HEK293T (cell line): ENCODE data around the gene CYP11A1.

Experiments
- CTCF ChIA-PET: fragments of 350-600 bp; formaldehyde crosslinking; extraction: SDS; loops from one replicate; lab custom pipeline; 2021; ENCODE audit warnings: antibody characterized with exemption, inconsistent platforms; lab: Yijun Ruan, JAX
- POLR2A ChIA-PET: fragments of 350-600 bp; formaldehyde crosslinking; extraction: SDS; loops from one replicate; lab custom pipeline; 2020; ENCODE audit warnings: antibody characterized with exemption, inconsistent platforms; lab: Yijun Ruan, JAX
- DNase-seq: peaks from one replicate; pipeline ENCODE4 v3.0.0; 2012; ENCODE audit warnings: mixed read lengths; ENCODE audit errors: extremely low spot score
- ARNT ChIP-seq: fragments of 450-650 bp; IDR thresholded peaks from 2 replicates; pipeline ENCODE4 v1.6.1; 2017; ENCODE audit warnings: mild to moderate bottlenecking
- BHLHE40 ChIP-seq: fragments of 450-650 bp; IDR thresholded peaks from 2 replicates; pipeline ENCODE4 v1.6.1; 2016; ENCODE audit warnings: mild to moderate bottlenecking, moderate library complexity, borderline replicate concordance
- CTBP1 ChIP-seq: fragments of 450-650 bp; IDR thresholded peaks from 2 replicates; pipeline ENCODE4 v1.6.1; 2016; ENCODE audit warnings: borderline replicate concordance
- ELF4 ChIP-seq: fragments of 450-650 bp; IDR thresholded peaks from 2 replicates; pipeline ENCODE4 v1.6.1; 2017; ENCODE audit warnings: antibody characterized with exemption
- FOXA1 ChIP-seq: fragments of 450-650 bp; IDR thresholded peaks from 2 replicates; pipeline ENCODE4 v1.6.1; 2016; ENCODE audit warnings: mild to moderate bottlenecking
- FOXK2 ChIP-seq: fragments of 450-650 bp; IDR thresholded peaks from 2 replicates; pipeline ENCODE4 v1.6.1; 2016; ENCODE audit warnings: mild to moderate bottlenecking
- FOXM1 ChIP-seq: fragments of 450-650 bp; IDR thresholded peaks from 2 replicates; pipeline ENCODE4 v1.6.1; 2017; ENCODE audit warnings: mild to moderate bottlenecking, borderline replicate concordance
- HDGF ChIP-seq: fragments of 450-650 bp; IDR thresholded peaks from 2 replicates; pipeline ENCODE4 v1.6.1; 2017; ENCODE audit warnings: antibody characterized with exemption, borderline replicate concordance
- L3MBTL2 ChIP-seq: fragments of 450-650 bp; conservative IDR thresholded peaks from 2 replicates; pipeline ENCODE4 v1.6.1; 2016; ENCODE audit warnings: mild to moderate bottlenecking
- LEF1 ChIP-seq: fragments of 450-650 bp; IDR thresholded peaks from 2 replicates; pipeline ENCODE4 v1.6.1; 2017; ENCODE audit warnings: mild to moderate bottlenecking, borderline replicate concordance
- NFRKB ChIP-seq: fragments of 450-650 bp; IDR thresholded peaks from 2 replicates; pipeline ENCODE4 v1.6.1; 2016; ENCODE audit warnings: mild to moderate bottlenecking, moderate library complexity
- SP1 ChIP-seq: fragments of 450-650 bp; IDR thresholded peaks from 2 replicates; pipeline ENCODE4 v1.6.1; 2017
- SUZ12 ChIP-seq: fragments of 450-650 bp; IDR thresholded peaks from 2 replicates; pipeline ENCODE4 v1.6.1; 2016; ENCODE audit warnings: mild to moderate bottlenecking
- TARDBP ChIP-seq: fragments of 450-650 bp; IDR thresholded peaks from 2 replicates; pipeline ENCODE4 v1.6.1; 2016
- ZNF384 ChIP-seq: fragments of 450-650 bp; IDR thresholded peaks from 2 replicates; pipeline ENCODE4 v1.6.1; 2016
- TF ChIP-seq, protein P1 (sequence below): fragments of 450-650 bp; IDR thresholded peaks from 2 replicates; pipeline ENCODE4 v1.6.1; 2016

Gene CYP11A1

DNA sequence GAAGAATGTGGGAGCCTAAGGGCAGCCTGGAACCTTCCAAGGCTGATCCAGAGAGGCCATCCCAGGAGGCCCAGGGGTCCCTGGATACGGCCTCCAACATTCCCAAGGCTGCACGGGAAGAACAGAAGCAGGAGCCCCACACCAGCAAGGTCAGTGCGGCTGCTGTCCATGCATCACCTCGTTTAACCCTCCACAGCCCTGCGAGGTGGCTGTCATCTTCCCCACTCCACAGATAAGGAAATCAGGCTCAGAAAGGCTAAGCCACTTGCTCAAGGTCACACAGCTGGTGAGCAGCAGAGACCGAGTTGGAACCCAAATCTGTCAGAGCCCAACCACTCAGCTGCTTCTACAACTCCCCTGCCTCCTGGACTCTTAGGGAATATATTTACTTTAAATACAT is 44.7 kb upstream of the CYP11A1 start:
- DNase-seq = no peak
- no peak for TF ChIP-seq FOXM1
- no peak for TF ChIP-seq FOXA1
- no peak for TF ChIP-seq SP1
- TF ChIP-seq TARDBP = no peak
- TF ChIP-seq FOXK2 = no peak
- TF ChIP-seq, protein P1, sequence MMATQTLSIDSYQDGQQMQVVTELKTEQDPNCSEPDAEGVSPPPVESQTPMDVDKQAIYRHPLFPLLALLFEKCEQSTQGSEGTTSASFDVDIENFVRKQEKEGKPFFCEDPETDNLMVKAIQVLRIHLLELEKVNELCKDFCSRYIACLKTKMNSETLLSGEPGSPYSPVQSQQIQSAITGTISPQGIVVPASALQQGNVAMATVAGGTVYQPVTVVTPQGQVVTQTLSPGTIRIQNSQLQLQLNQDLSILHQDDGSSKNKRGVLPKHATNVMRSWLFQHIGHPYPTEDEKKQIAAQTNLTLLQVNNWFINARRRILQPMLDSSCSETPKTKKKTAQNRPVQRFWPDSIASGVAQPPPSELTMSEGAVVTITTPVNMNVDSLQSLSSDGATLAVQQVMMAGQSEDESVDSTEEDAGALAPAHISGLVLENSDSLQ = no peak
- no peak for TF ChIP-seq BHLHE40
- no peak for TF ChIP-seq CTBP1
- no peak for TF ChIP-seq NFRKB
- no peak for TF ChIP-seq L3MBTL2
- CTCF ChIA-PET = interaction anchor here (0.7 to 1.3 kb wide), 3 partner anchors 9 to 212 kb away, joined by 3 to 4 read pairs (median 4); no protein-coding TSS in a partner anchor
- POLR2A ChIA-PET = no interaction called here

DNA sequence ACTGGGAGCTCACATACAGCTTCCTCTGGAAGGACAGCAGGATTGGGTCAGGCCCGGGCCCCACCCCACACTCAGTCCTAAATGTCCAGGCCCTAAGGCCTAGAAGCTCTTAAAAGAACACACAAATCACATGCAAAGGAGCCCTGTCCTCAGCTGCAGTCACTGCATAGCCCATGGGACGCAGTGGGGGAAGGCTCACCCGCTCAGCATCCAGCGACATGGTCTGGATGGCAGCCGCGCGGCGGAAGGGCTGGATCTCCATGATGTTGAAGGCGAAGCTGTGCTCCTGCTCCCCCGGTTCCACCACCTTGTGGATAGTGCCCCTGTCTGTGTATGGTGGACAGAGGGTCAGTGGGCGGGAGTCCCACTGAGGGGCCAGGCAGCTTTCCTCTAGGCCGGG is 44.2 kb upstream of the CYP11A1 start:
- CTCF ChIA-PET = interaction anchor here (0.7 kb wide), 1 partner anchor 91 kb away, joined by 4 read pairs; no protein-coding TSS in a partner anchor
- DNase-seq = no peak
- TF ChIP-seq FOXM1 = no peak
- TF ChIP-seq ARNT = no peak
- TF ChIP-seq LEF1 = no peak
- TF ChIP-seq TARDBP = no peak
- POLR2A ChIA-PET = interaction anchor here (1.3 kb wide), 1 partner anchor 14 kb away, joined by 3 read pairs; no protein-coding TSS in a partner anchor

DNA sequence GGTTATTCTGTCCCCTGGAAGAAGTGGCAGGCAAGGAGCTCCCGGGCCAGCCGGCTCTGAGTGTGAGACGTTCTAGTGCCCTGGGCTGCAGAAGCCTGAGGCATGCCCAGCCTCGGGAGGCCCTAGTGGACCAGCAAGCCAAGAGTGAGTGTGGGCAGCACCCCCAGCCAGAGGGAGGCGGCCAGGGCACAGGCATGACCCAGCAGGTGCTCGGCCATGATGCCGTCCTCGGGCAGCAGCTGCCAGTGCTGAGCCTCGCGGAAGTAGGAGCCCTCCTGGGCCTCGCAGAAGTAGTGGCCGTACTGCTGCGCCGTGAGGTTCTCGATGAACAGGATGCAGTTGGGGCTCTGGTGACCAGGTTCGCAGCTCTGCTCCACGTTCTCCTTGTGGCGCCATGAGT is 43.1 kb upstream of the CYP11A1 start:
- ChIA-PET POLR2A (interaction anchor here (1.1 to 1.3 kb wide), 2 partner anchors 13 to 17 kb away, joined by 3 read pairs; no protein-coding TSS in a partner anchor), CTCF (no interaction called here)
- DNase-seq = no peak
- TF ChIP-seq FOXA1 (no peak), SP1 (no peak), TARDBP (no peak), LEF1 (no peak)

DNA sequence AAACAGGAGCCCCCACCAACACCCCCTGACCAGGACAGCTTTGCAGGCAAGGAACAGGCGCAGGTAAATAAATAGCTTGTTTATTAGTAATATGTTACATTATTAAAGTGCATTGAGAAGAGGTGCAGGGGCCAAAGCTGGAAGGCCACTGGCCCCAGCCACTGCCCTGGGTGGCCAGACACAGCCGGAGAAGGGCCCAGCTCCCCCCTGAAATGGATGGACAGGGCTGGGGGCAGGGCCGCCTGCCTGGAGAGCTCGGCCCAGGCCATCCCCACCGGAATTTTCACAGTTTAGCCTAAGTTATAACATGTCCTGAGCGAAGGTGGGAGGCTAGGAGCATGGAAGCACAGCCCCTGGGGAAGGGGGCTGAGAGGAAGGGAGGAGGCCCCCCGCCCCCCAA is 41.8 kb upstream of the CYP11A1 start:
- POLR2A ChIA-PET = interaction anchor here (1.1 to 1.4 kb wide), 3 partner anchors 18 to 204 kb away, joined by 3 read pairs; partner anchors contain the start of gene UBL7
- TF ChIP-seq SP1 (no peak), CTBP1 (no peak), NFRKB (no peak), ARNT (no peak), FOXM1 (no peak), BHLHE40 (no peak), TARDBP (no peak), L3MBTL2 (no peak), ELF4 (no peak), SUZ12 (no peak), ZNF384 (no peak), FOXA1 (no peak), HDGF (no peak), LEF1 (no peak)
- TF ChIP-seq, protein P1 = no peak
- no peak for DNase-seq
- CTCF ChIA-PET = no interaction called here

DNA sequence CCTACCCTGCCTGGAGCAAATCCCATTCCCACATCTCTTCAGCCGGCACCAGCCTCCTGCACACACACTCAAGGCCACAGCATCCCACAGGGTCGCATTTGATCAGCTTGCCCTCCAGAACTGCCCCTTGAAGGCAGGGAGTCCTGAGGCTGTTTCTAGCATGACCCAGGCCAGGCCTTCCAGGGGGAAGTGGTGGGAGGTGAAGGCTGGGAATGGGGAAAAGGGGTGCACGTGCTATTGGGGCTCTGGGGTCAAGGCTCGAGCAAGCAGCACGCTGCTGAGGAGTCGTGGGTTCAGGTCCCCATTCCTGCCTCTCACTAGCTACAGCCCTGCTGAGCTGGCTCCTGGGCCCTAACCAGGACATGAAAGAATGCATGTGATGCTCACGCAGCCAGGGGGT is 41.4 kb upstream of the CYP11A1 start:
- TF ChIP-seq ELF4 = no peak
- no peak for TF ChIP-seq TARDBP
- TF ChIP-seq HDGF = no peak
- no peak for TF ChIP-seq ZNF384
- TF ChIP-seq SP1 = no peak
- no peak for TF ChIP-seq NFRKB
- no peak for TF ChIP-seq SUZ12
- TF ChIP-seq CTBP1 = no peak
- no peak for TF ChIP-seq FOXK2
- no peak for TF ChIP-seq BHLHE40
- TF ChIP-seq, protein P1 = no peak
- TF ChIP-seq L3MBTL2 = no peak
- no peak for TF ChIP-seq LEF1
- TF ChIP-seq FOXM1 = no peak
- CTCF ChIA-PET = no interaction called here
- POLR2A ChIA-PET = interaction anchor here (1.3 to 1.4 kb wide), 2 partner anchors 52 to 204 kb away, joined by 3 read pairs; partner anchors contain the start of gene UBL7
- DNase-seq = no peak

DNA sequence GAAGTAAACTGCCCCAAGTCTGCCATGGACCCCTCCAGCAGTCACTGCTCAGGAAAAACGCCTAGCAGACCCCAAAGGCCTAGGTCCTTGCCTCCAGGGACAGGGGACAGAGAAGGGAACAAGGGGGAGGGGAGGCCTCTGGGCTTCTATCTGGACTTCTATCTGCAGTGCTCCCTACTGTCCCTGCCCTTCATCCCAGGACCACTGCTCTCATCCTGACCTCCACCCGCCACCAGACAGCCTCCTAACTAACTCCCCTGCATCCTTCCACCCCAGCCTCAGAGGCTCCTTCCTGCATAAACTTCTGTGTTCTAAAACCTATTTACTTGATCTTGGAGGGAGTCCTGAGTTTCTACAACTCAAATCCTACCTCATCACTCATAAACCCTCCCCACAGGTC is 40.9 kb upstream of the CYP11A1 start:
- ChIA-PET CTCF (no interaction called here), POLR2A (no interaction called here)
- TF ChIP-seq ZNF384 (no peak), FOXM1 (no peak), LEF1 (no peak), TARDBP (no peak)
- DNase-seq = no peak
